ENCODE data around the gene HAUS6.
A peak's percentile ranks its signal among the peaks of the same experiment; 100 is the strongest.
"Not testable (repeated sequence)": the region's sequence is repeated elsewhere in the genome, so short reads cannot be mapped to it uniquely, and the experiment has no call there.

HAUS6 gene

GRCh38 chr9:19108038-19108437 is 5.3 kb upstream of the HAUS6 start:
- ChIA-PET CTCF (interaction anchor here (1.1 kb wide), 1 partner anchor 28 kb away, joined by 3 read pairs; no protein-coding TSS in a partner anchor), POLR2A (interaction anchor here (0.7 kb wide), 1 partner anchor 16 kb away, joined by 3 read pairs; no protein-coding TSS in a partner anchor)
- no peak for DNase-seq (ENCODE audit: extremely low spot score)
- TF ChIP-seq CTCF (IDR thresholded peaks at IDR 0.05; ENCODE audit: control extremely low read depth, extremely low read depth, low read depth, missing control alignments), result no peak

- CTCF ChIA-PET, result interaction anchor here (0.7 to 1.0 kb wide), 3 partner anchors 10 to 360 kb away, joined by 3 to 4 read pairs (median 3); no protein-coding TSS in a partner anchor
- no peak for DNase-seq (ENCODE audit: extremely low spot score)
- POLR2A ChIA-PET, result no interaction called here
- TF ChIP-seq CTCF (IDR thresholded peaks at IDR 0.05; ENCODE audit: control extremely low read depth, extremely low read depth, low read depth, missing control alignments), result no peak
Observed at GRCh38 chr9:19104515-19105282, 2.0 kb upstream of the HAUS6 start.

- TF ChIP-seq CTCF (IDR thresholded peaks at IDR 0.05; ENCODE audit: control extremely low read depth, extremely low read depth, low read depth, missing control alignments), result no peak
- ChIA-PET CTCF (interaction anchor here (1.8 kb wide), 1 partner anchor 71 kb away, joined by 6 read pairs; no protein-coding TSS in a partner anchor), POLR2A (interaction anchor here (0.5 kb wide), 1 partner anchor 27 kb away, joined by 4 read pairs; no protein-coding TSS in a partner anchor)
- peak; percentile 43 for DNase-seq (ENCODE audit: extremely low spot score)
Observed at GRCh38 chr9:19102181-19102630, 498 bp downstream of the HAUS6 start.

GRCh38 chr9:19101203-19101602 is 1.5 kb downstream of the HAUS6 start:
- no peak for DNase-seq (ENCODE audit: extremely low spot score)
- TF ChIP-seq CTCF (IDR thresholded peaks at IDR 0.05; ENCODE audit: control extremely low read depth, extremely low read depth, low read depth, missing control alignments), result no peak
- CTCF ChIA-PET, result interaction anchor here (1.0 to 1.8 kb wide), 5 partner anchors 14 to 364 kb away, joined by 3 to 6 read pairs (median 3); partner anchors contain the start of gene RRAGA
- POLR2A ChIA-PET, result no interaction called here

- CTCF ChIA-PET, result interaction anchor here (1.0 kb wide), 1 partner anchor 77 kb away, joined by 6 read pairs; no protein-coding TSS in a partner anchor
- DNase-seq (ENCODE audit: extremely low spot score); POLR2A ChIA-PET: not testable (repeated sequence)
Observed at GRCh38 chr9:19097431-19097830, 5.3 kb downstream of the HAUS6 start.

- DNase-seq (ENCODE audit: extremely low spot score), result no peak
- POLR2A ChIA-PET, result no interaction called here
- TF ChIP-seq CTCF (IDR thresholded peaks at IDR 0.05; ENCODE audit: control extremely low read depth, extremely low read depth, low read depth, missing control alignments), result no peak
- CTCF ChIA-PET, result interaction anchor here (0.8 to 7.9 kb wide), 8 partner anchors 9 to 378 kb away, joined by 3 to 35 read pairs (median 4); partner anchors contain the start of gene RRAGA
Observed at GRCh38 chr9:19087106-19088000, 15.4 kb downstream of the HAUS6 start.

All from GM10248 (cell line).